H1 (cell line): ENCODE data around the gene NUB1. TPM values are rescaled to one million over a fixed set of nuclear protein-coding genes. Genes with fewer than 3 reads are reported as not detected.

Source experiments
- CTCF ChIA-PET: fragments of 300-600 bp; sonication (Branson Sonifier 250); formaldehyde crosslinking; loops from one replicate; lab custom pipeline; 2021; ENCODE audit not compliant: partially characterized antibody; lab: Charles Lee
- POLR2A ChIA-PET: fragments of 300-600 bp; sonication (Branson Sonifier 250); formaldehyde crosslinking; loops from one replicate; lab custom pipeline; 2021; ENCODE audit warnings: inconsistent platforms; ENCODE audit not compliant: partially characterized antibody; lab: Charles Lee
- DNase-seq, 2 experiments: peaks; one replicate each; pipeline versions ENCODE4 v3.0.0 to v3.0.0-alpha.2; 2010 to 2022; ENCODE audit warnings: low spot score in 2 of 2, low read depth in 1 of 2, mixed read lengths in 1 of 2
- FAIRE-seq: peaks from 2 replicates; lab custom pipeline; 2011; peaks lifted over from hg19 to GRCh38; lab: Jason Lieb, UNC
- H2AFZ ChIP-seq: 2 replicates; pipeline ENCODE4 v1.8.1; 2012; ENCODE audit warnings: low read length, inconsistent platforms
- H2AK5ac ChIP-seq: 2 replicates; pipeline ENCODE4 v1.6.1; 2013; ENCODE audit warnings: low read depth, low read length
- H2BK120ac ChIP-seq: replicated peaks from 2 replicates; pipeline ENCODE3; 2013; ENCODE audit warnings: low read depth, low read length, inconsistent platforms
- H2BK12ac ChIP-seq: 2 replicates; pipeline ENCODE4 v1.6.1; 2013; ENCODE audit warnings: low read depth, low read length
- H2BK15ac ChIP-seq: 2 replicates; pipeline ENCODE4 v1.6.1; 2013; ENCODE audit warnings: low read length
- H2BK20ac ChIP-seq: 2 replicates; pipeline ENCODE4 v1.6.1; 2013; ENCODE audit warnings: low read length
- H2BK5ac ChIP-seq: 2 replicates; pipeline ENCODE4 v1.6.1; 2013; ENCODE audit warnings: low read depth, low read length
- H3K14ac ChIP-seq: 2 replicates; pipeline ENCODE4 v1.6.1; 2013; ENCODE audit warnings: inconsistent platforms; ENCODE audit not compliant: insufficient read length
- H3K18ac ChIP-seq: 2 replicates; pipeline ENCODE4 v1.6.1; 2013; ENCODE audit warnings: low read length; ENCODE audit errors: extremely low read depth
- H3K23ac ChIP-seq: 2 replicates; pipeline ENCODE4 v1.6.1; 2013; ENCODE audit warnings: inconsistent platforms; ENCODE audit not compliant: insufficient read length
- H3K23me2 ChIP-seq: 2 replicates; pipeline ENCODE4 v1.6.1; 2013; ENCODE audit warnings: low read depth, low read length
- H3K27ac ChIP-seq: 2 replicates; pipeline ENCODE4 v1.6.1; 2011; ENCODE audit warnings: low read depth, low read length, inconsistent platforms
- H3K27me3 ChIP-seq, 4 experiments: replicated peaks in 1 of 4; 1 replicate in 1 of 4; 2 replicates in 3 of 4; pipeline versions ENCODE4 v1.6.1 to v1.8.1; 2011 to 2013; ENCODE audit warnings: low read length in 3 of 4, mild to moderate bottlenecking in 3 of 4, inconsistent platforms in 2 of 4, mixed read lengths in 2 of 4, moderate library complexity in 1 of 4; ENCODE audit not compliant: control insufficient read depth in 3 of 4, insufficient read depth in 3 of 4; ENCODE audit errors: extremely low read depth in 1 of 4
- H3K36me3 ChIP-seq, 4 experiments: 2 replicates each; pipeline versions ENCODE4 v1.6.1 to v1.8.1; 2011 to 2013; ENCODE audit warnings: mild to moderate bottlenecking in 4 of 4, low read length in 3 of 4, moderate library complexity in 2 of 4, control low read depth in 1 of 4, inconsistent platforms in 1 of 4; ENCODE audit not compliant: insufficient read depth in 4 of 4, control insufficient read depth in 2 of 4
- H3K4ac ChIP-seq: replicated peaks from 2 replicates; pipeline ENCODE3; 2013; ENCODE audit warnings: low read length, low read depth, mixed read lengths, inconsistent platforms; ENCODE audit not compliant: insufficient read length
- H3K4me1 ChIP-seq, 4 experiments: replicated peaks in 1 of 4; 1 replicate in 1 of 4; 2 replicates in 3 of 4; pipeline versions ENCODE4 v1.6.1 to v1.8.1; 2011 to 2013; ENCODE audit warnings: low read length in 3 of 4, inconsistent platforms in 2 of 4, mixed read lengths in 1 of 4; ENCODE audit not compliant: insufficient read depth in 4 of 4, control insufficient read depth in 3 of 4
- H3K4me2 ChIP-seq, 2 experiments: 2 replicates each; pipeline versions ENCODE4 v1.6.1 to v1.8.1; 2011 to 2013; ENCODE audit warnings: low read depth in 2 of 2, low read length in 2 of 2, control low read depth in 1 of 2, inconsistent platforms in 1 of 2, mild to moderate bottlenecking in 1 of 2; ENCODE audit not compliant: insufficient read depth in 1 of 2
- H3K4me3 ChIP-seq, 4 experiments: fragments of 200-600, 300-600 bp in 1 of 4; sonication (generic), shearing (Covaris generic), sonication (Bioruptor Twin) in 1 of 4; 2 replicates each; pipeline versions ENCODE4 v1.5.1 to v1.8.1; 2011 to 2016; ENCODE audit warnings: low read length in 4 of 4, low read depth in 3 of 4, control low read depth in 2 of 4, inconsistent platforms in 2 of 4, mild to moderate bottlenecking in 2 of 4, mixed read lengths in 1 of 4, moderate library complexity in 1 of 4; ENCODE audit not compliant: insufficient read depth in 2 of 4; ENCODE audit errors: extremely low read depth in 1 of 4
- H3K56ac ChIP-seq: replicated peaks from 2 replicates; pipeline ENCODE3; 2013; ENCODE audit warnings: low read depth, mild to moderate bottlenecking, mixed read lengths, low read length, inconsistent platforms; ENCODE audit not compliant: insufficient read length
- H3K79me1 ChIP-seq: 2 replicates; pipeline ENCODE4 v1.6.1; 2013; ENCODE audit warnings: low read depth, low read length, control low read depth
- H3K79me2 ChIP-seq, 2 experiments: 2 replicates each; pipeline versions ENCODE4 v1.6.1 to v1.8.1; 2012 to 2013; ENCODE audit warnings: low read length in 2 of 2, mild to moderate bottlenecking in 2 of 2, inconsistent platforms in 1 of 2; ENCODE audit not compliant: insufficient read depth in 2 of 2, control insufficient read depth in 1 of 2
- H3K9ac ChIP-seq, 4 experiments: replicated peaks in 1 of 4; 1 replicate in 1 of 4; 2 replicates in 3 of 4; pipeline versions ENCODE4 v1.6.1 to v1.8.1; 2011 to 2013; ENCODE audit warnings: low read depth in 3 of 4, low read length in 3 of 4, control low read depth in 2 of 4, mild to moderate bottlenecking in 2 of 4, moderate library complexity in 2 of 4, inconsistent platforms in 1 of 4; ENCODE audit errors: extremely low read depth in 1 of 4
- H3K9me3 ChIP-seq, 2 experiments: 2 replicates each; pipeline versions ENCODE4 v1.6.1 to v1.8.1; 2012 to 2013; ENCODE audit warnings: mild to moderate bottlenecking in 2 of 2, moderate library complexity in 2 of 2, control low read depth in 1 of 2, inconsistent platforms in 1 of 2, low read depth in 1 of 2, low read length in 1 of 2, mixed read lengths in 1 of 2; ENCODE audit not compliant: insufficient read depth in 2 of 2
- H4K20me1 ChIP-seq, 2 experiments: replicated peaks in 1 of 2; 2 replicates each; pipeline versions ENCODE3 to v1.8.1; 2011 to 2013; ENCODE audit warnings: inconsistent platforms in 2 of 2, low read length in 2 of 2, mild to moderate bottlenecking in 1 of 2; ENCODE audit not compliant: insufficient read depth in 2 of 2, control insufficient read depth in 1 of 2
- H4K5ac ChIP-seq: 2 replicates; pipeline ENCODE4 v1.6.1; 2013; ENCODE audit warnings: low read length, low read depth, mixed read lengths, inconsistent platforms; ENCODE audit not compliant: insufficient read length
- H4K8ac ChIP-seq: 2 replicates; pipeline ENCODE4 v1.8.0; 2013; ENCODE audit warnings: mild to moderate bottlenecking, moderate library complexity, low read length, inconsistent platforms; ENCODE audit not compliant: insufficient read depth; ENCODE audit errors: extremely low read depth
- H4K91ac ChIP-seq: replicated peaks from 2 replicates; pipeline ENCODE3; 2013; ENCODE audit warnings: low read length, mixed read lengths, inconsistent platforms; ENCODE audit not compliant: insufficient read length
- CTCF ChIP-seq, 3 experiments: IDR thresholded peaks; 1 replicate in 2 of 3; 2 replicates in 1 of 3; pipeline versions ENCODE4 v1.5.1 to v1.6.1; 2011; ENCODE audit warnings: low read length in 3 of 3, mild to moderate bottlenecking in 3 of 3, inconsistent platforms in 2 of 3, low read depth in 1 of 3, moderate library complexity in 1 of 3; ENCODE audit not compliant: insufficient read depth in 1 of 3; ENCODE audit errors: control extremely low read depth in 1 of 3
- POLR2A ChIP-seq, 2 experiments: IDR thresholded peaks; 1 replicate in 1 of 2; 2 replicates in 1 of 2; pipeline ENCODE4 v1.6.1; 2011; ENCODE audit warnings: low read depth in 2 of 2, low read length in 2 of 2, mild to moderate bottlenecking in 2 of 2; ENCODE audit errors: control extremely low read depth in 1 of 2
- RAD21 ChIP-seq, 2 experiments: IDR thresholded peaks in 1 of 2; conservative IDR thresholded peaks in 1 of 2; 2 replicates each; pipeline ENCODE4 v1.6.1; 2011; ENCODE audit warnings: low read depth in 2 of 2, low read length in 2 of 2, improper control_type of control experiment in 1 of 2, inconsistent platforms in 1 of 2, mild to moderate bottlenecking in 1 of 2, moderate library complexity in 1 of 2
- SUZ12 ChIP-seq: fragments of 200-600 bp; sonication (generic); IDR thresholded peaks from 2 replicates; pipeline ENCODE4 v1.6.1; 2012; ENCODE audit warnings: mild to moderate bottlenecking, inconsistent platforms, low read length, moderate library complexity, mixed read lengths
- WGBS, 2 experiments: shearing (Covaris generic) in 1 of 2; methylation state at CpG; one replicate each; pipeline versions ENCODE4 v1.1.6 to v1.1.7; 2013 to 2015; ENCODE audit warnings: low lambda C conversion rate in 2 of 2, mixed read lengths in 2 of 2, inconsistent platforms in 1 of 2, low coverage in 1 of 2, missing lambda C conversion rate in 1 of 2; ENCODE audit not compliant: insufficient replicate concordance in 2 of 2, insufficient coverage in 1 of 2, insufficient read length in 1 of 2; ENCODE audit errors: extremely low coverage in 1 of 2, missing lambda C conversion rate in 1 of 2; 5-methylcytosine and 5-hydroxymethylcytosine counted together
- polyA plus RNA-seq, 7 experiments: library from polyadenylated mRNA; depleted of rRNA in 3 of 7; stranded (reverse) in 5 of 7; unstranded in 2 of 7; fragments of >200 nt in 5 of 7; fragments of 200-250 nt in 2 of 7; gene quantifications; 1 replicate in 5 of 7; 2 replicates in 1 of 7; 4 replicates in 1 of 7; pipeline versions ENCODE4 v1.2.1 to v1.2.3, GENCODE V29; 2011 to 2013; ENCODE audit warnings: missing spikeins in 2 of 7, mixed read lengths in 2 of 7
- total RNA-seq: library from RNA; stranded (reverse); fragmentation: NEBNext Ultra II Directional; extraction: Animal tissue kit (Norgen Biotek cat#: 25700); gene quantifications from 2 replicates; pipeline ENCODE4 v1.2.1, GENCODE V29; 2021

NUB1 gene
- total and polyA plus RNA-seq, 2 of the 8 experiments (the other 6 are each of a cell fraction or from before 2014, with no cell fraction given) = 22.1 to 43.5 TPM

DNA sequence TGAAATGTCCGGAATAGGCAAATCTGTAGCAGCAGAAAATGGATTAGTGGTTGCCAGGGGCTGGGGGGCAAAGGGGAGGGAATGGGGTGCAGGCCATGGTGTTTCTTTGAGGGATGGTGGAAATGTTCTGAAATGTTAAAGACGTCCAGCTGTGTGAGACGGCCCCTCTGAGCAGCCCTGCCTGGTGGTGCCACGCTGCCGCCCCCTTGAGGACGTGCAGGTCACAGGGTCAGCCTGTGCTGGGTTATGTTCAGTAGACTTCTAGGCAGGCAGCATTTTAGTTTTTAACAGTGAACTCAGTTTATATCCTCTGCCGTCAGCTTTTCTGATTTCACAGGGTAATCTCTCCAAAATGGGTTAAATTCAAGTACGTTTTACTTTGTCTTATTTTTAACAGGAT is 9.4 kb downstream of the NUB1 start:
- POLR2A ChIA-PET = interaction anchor here (1.0 kb wide), 1 partner anchor 35 kb away, joined by 8 read pairs; no protein-coding TSS in a partner anchor
- CTCF ChIA-PET = interaction anchor here (0.8 to 8.0 kb wide), 30 partner anchors 9 to 406 kb away, joined by 3 to 161 read pairs (median 4); partner anchors contain the start of gene NUB1
- H3K9ac ChIP-seq = no peak overlapping the region

More for the DNA sequence above, 9.4 kb downstream of the NUB1 start:
- Histone ChIP-seq H3K18ac (no peak overlapping the region), H3K27me3 (no peaks in the 10 kb centered on the region), H2AFZ (no peak overlapping the region), H4K8ac (no peak overlapping the region), H4K20me1 (peaks cover 3 to 6% of the 10 kb centered on the region in 2 experiments), H2BK120ac (no peak overlapping the region), H3K23ac (no peak overlapping the region), H3K4ac (no peak overlapping the region), H4K91ac (no peak overlapping the region), H3K56ac (no peak overlapping the region), H3K27ac (no peak overlapping the region), H2BK5ac (no peak overlapping the region)
- WGBS, 2 experiments = 69% methylated on average over 8 of the region's 8 CpGs; no CpG with 5 or more reads in 1 of the 2 experiments
- TF ChIP-seq CTCF (IDR thresholded peaks at IDR 0.05; ENCODE audit: control extremely low read depth in 1 of 3, insufficient read depth in 1 of 3, low read depth in 1 of 3, low read length in 3 of 3) (peak; percentile 76 to 95 (median 79)), POLR2A (IDR thresholded peaks at IDR 0.05; ENCODE audit: control extremely low read depth in 1 of 2, low read depth in 2 of 2, low read length in 2 of 2) (no peak), SUZ12 (no peak), RAD21 (IDR thresholded peaks at IDR 0.05 in 1 of 2, conservative IDR thresholded peaks at IDR 0.05 in 1 of 2; ENCODE audit: low read depth in 2 of 2, low read length in 2 of 2) (peak; percentile 54 to 61)
- TF ChIP-seq, all 59 proteins: peak for 2
- no peaks in the 10 kb centered on the region for H3K9me3 ChIP-seq
- no peaks in the 10 kb centered on the region for H3K79me2 ChIP-seq
- no peak for FAIRE-seq
- H2BK12ac ChIP-seq = no peak overlapping the region
- H3K4me2 ChIP-seq = no peak overlapping the region
- no peak overlapping the region for H2BK20ac ChIP-seq
- no peak overlapping the region for H3K14ac ChIP-seq
- no peaks in the 10 kb centered on the region for H3K79me1 ChIP-seq
- no peak overlapping the region for H2AK5ac ChIP-seq
- no peak overlapping the region for H3K4me3 ChIP-seq
- H4K5ac ChIP-seq = no peak overlapping the region
- DNase-seq = peak in 1 of 2 experiments; percentile 77
- H3K36me3 ChIP-seq = peaks cover 0 to 43% (median 25%) of the 10 kb centered on the region in 4 experiments; a peak in 7 of 8 replicates
- H3K23me2 ChIP-seq = no peaks in the 10 kb centered on the region
- no peaks in the 10 kb centered on the region for H3K4me1 ChIP-seq
- H2BK15ac ChIP-seq = no peak overlapping the region
